OCI-M1 (cell line): ENCODE results near the gene DYRK1A.
A peak's percentile ranks its signal among the peaks of the same experiment; 100 is the strongest.
"Not testable (repeated sequence)": the region's sequence is repeated elsewhere in the genome, so short reads cannot be mapped to it uniquely, and the experiment has no call there.

Experiments used
- DNase-seq: peaks from one replicate; lab custom pipeline; 2025; lab: John Stamatoyannopoulos, UW

DYRK1A gene

GRCh38 chr21:37528150-37528937, 161.8 kb downstream of the DYRK1A start:
- no peak for DNase-seq

- no peak for DNase-seq
Measured at GRCh38 chr21:37529649-37530048, 163.1 kb downstream of the DYRK1A start.

GRCh38 chr21:37530901-37531351, 164.4 kb downstream of the DYRK1A start:
- DNase-seq: no peak

GRCh38 chr21:37531431-37531932, 164.9 kb downstream of the DYRK1A start:
- no peak for DNase-seq

- peak; percentile 32 for DNase-seq
Measured at GRCh38 chr21:37532868-37533780, 166.6 kb downstream of the DYRK1A start.

GRCh38 chr21:37534431-37534830, 167.9 kb downstream of the DYRK1A start:
- DNase-seq: no peak

- no peak for DNase-seq
Measured at GRCh38 chr21:37535130-37535529, 168.6 kb downstream of the DYRK1A start.

GRCh38 chr21:37535672-37536071, 169.1 kb downstream of the DYRK1A start:
- no peak for DNase-seq

- peak; percentile 80 for DNase-seq
Measured at GRCh38 chr21:37536616-37537278, 170.2 kb downstream of the DYRK1A start.

GRCh38 chr21:37537391-37537996, 170.9 kb downstream of the DYRK1A start:
- no peak for DNase-seq

- DNase-seq: no peak
Measured at GRCh38 chr21:37538971-37539590, 172.5 kb downstream of the DYRK1A start.

- not testable (repeated sequence) for DNase-seq
Measured at GRCh38 chr21:37541128-37541527, 174.6 kb downstream of the DYRK1A start.

GRCh38 chr21:37542512-37542911, 175.9 kb downstream of the DYRK1A start:
- no peak for DNase-seq

- DNase-seq: no peak
Measured at GRCh38 chr21:37546299-37546908, 179.8 kb downstream of the DYRK1A start.

- peak; percentile 87 for DNase-seq
Measured at GRCh38 chr21:37546949-37547614, 180.5 kb downstream of the DYRK1A start.

- no peak for DNase-seq
Measured at GRCh38 chr21:37547615-37548200, 181.1 kb downstream of the DYRK1A start.

GRCh38 chr21:37548521-37548981, 182.0 kb downstream of the DYRK1A start:
- peak; percentile 58 for DNase-seq

GRCh38 chr21:37549730-37550129, 183.2 kb downstream of the DYRK1A start:
- not testable (repeated sequence) for DNase-seq

- no peak for DNase-seq
Measured at GRCh38 chr21:37550157-37550556, 183.6 kb downstream of the DYRK1A start.
